Measurements from ENCODE around the gene UNC93B1. TPM values are rescaled to one million over a fixed set of nuclear protein-coding genes. Genes with fewer than 3 reads are reported as not detected.
"Not testable (repeated sequence)": the region's sequence is repeated elsewhere in the genome, so short reads cannot be mapped to it uniquely, and the experiment has no call there.

The UNC93B1 gene
- polyA plus RNA-seq, 1 donor = 6.0 TPM

- no peak for DNase-seq (ENCODE audit: low read depth)
These were observed 5.6 kb upstream of the UNC93B1 start for GRCh38 chr11:68009391-68010089.

- DNase-seq (ENCODE audit: low read depth) = no peak
These were observed 4.8 kb upstream of the UNC93B1 start for GRCh38 chr11:68008381-68009337.

GRCh38 chr11:68007498-68008380 lies 3.8 kb upstream of the UNC93B1 start:
- no peak for DNase-seq (ENCODE audit: low read depth)

- DNase-seq (ENCODE audit: low read depth) = no peak
These were observed 2.8 kb upstream of the UNC93B1 start for GRCh38 chr11:68006606-68007166.

- DNase-seq (ENCODE audit: low read depth) = no peak
These were observed 846 bp upstream of the UNC93B1 start for GRCh38 chr11:68004551-68005335.

- no peak for DNase-seq (ENCODE audit: low read depth)
These were observed 705 bp downstream of the UNC93B1 start for GRCh38 chr11:68002938-68003845.

GRCh38 chr11:68002575-68002937 lies 1.3 kb downstream of the UNC93B1 start:
- DNase-seq (ENCODE audit: low read depth) = no peak

- DNase-seq (ENCODE audit: low read depth) = no peak
These were observed 4.2 kb downstream of the UNC93B1 start for GRCh38 chr11:67999704-68000103.

- no peak for DNase-seq (ENCODE audit: low read depth)
These were observed 4.7 kb downstream of the UNC93B1 start for GRCh38 chr11:67999201-67999629.

GRCh38 chr11:67998150-67999045 lies 5.5 kb downstream of the UNC93B1 start:
- no peak for DNase-seq (ENCODE audit: low read depth)

- DNase-seq (ENCODE audit: low read depth) = no peak
These were observed 6.4 kb downstream of the UNC93B1 start for GRCh38 chr11:67997475-67997921.

GRCh38 chr11:67996622-67997474 lies 7.0 kb downstream of the UNC93B1 start:
- DNase-seq (ENCODE audit: low read depth) = no peak

GRCh38 chr11:67996051-67996450 lies 7.8 kb downstream of the UNC93B1 start:
- no peak for DNase-seq (ENCODE audit: low read depth)

- DNase-seq (ENCODE audit: low read depth) = not testable (repeated sequence)
These were observed 8.3 kb downstream of the UNC93B1 start for GRCh38 chr11:67995579-67995978.

GRCh38 chr11:67995129-67995528 lies 8.8 kb downstream of the UNC93B1 start:
- not testable (repeated sequence) for DNase-seq (ENCODE audit: low read depth)

GRCh38 chr11:67994387-67994786 lies 9.5 kb downstream of the UNC93B1 start:
- not testable (repeated sequence) for DNase-seq (ENCODE audit: low read depth)

- not testable (repeated sequence) for DNase-seq (ENCODE audit: low read depth)
These were observed 10.1 kb downstream of the UNC93B1 start for GRCh38 chr11:67993821-67994220.
